Measurements from ENCODE around the gene LPGAT1.
"Not testable (repeated sequence)": the region's sequence is repeated elsewhere in the genome, so short reads cannot be mapped to it uniquely, and the experiment has no call there.

DNA sequence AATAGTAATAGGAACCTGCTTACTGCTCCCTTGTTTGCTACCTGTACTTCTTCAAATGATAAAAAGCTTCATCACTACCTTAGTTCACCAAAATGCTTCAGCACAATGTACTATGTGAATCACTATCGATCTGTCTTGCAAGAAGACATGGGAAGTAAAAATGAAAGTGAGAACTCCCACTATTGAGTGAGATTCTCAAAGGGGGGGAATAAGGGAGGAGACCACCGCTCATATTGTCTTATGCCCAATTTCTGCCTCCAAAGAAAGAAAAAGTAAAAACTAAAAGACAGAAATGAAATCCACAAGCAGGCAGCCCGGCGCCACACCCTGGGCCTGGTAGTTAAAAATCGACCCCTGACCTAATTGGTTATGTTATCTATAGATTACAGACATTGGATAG lies 136.7 kb downstream of the LPGAT1 start:
- not testable (repeated sequence) for TF ChIP-seq EZH2 (IDR thresholded peaks at IDR 0.05); POLR2AphosphoS5 (IDR thresholded peaks at IDR 0.05; ENCODE audit: borderline replicate concordance, low read depth, low read length)
